Natural killer cell treated with Interleukin-12 subunit alpha and Interleukin-12 subunit beta and Interleukin-15 and Interleukin-18, amount 100 ng/mL, for 72 hours (primary cell): ENCODE data around the gene CHN2. TPM values are rescaled to one million over a fixed set of nuclear protein-coding genes. Genes with fewer than 3 reads are reported as not detected.
"Not testable (repeated sequence)": the region's sequence is repeated elsewhere in the genome, so short reads cannot be mapped to it uniquely, and the experiment has no call there.

ENCODE experiments used
- ATAC-seq, 2 donors: fragments of 150-1000 bp; cut with Tn5 transposase in 1 of 2; sonication (Bioruptor Pico), chemical (Tn5 transposase) in 1 of 2; 2 replicates each; pipeline ENCODE4 v1.10.0; 2021
- DNase-seq: peaks from one replicate; pipeline ENCODE4 v3.0.0; 2022; ENCODE audit warnings: low spot score
- H3K27ac Mint-ChIP-seq, 2 donors: 1 replicate in 1 of 2; 2 replicates in 1 of 2; pipeline ENCODE4 v1.8.0; 2022; ENCODE audit warnings: mixed read lengths in 2 of 2, mild to moderate bottlenecking in 1 of 2, moderate library complexity in 1 of 2
- H3K27me3 Mint-ChIP-seq, 2 donors: 1 replicate in 1 of 2; 2 replicates in 1 of 2; pipeline ENCODE4 v1.8.0; 2022; ENCODE audit warnings: mixed read lengths in 2 of 2
- H3K36me3 Mint-ChIP-seq: one replicate; pipeline ENCODE4 v1.8.0; 2022; ENCODE audit warnings: mixed read lengths
- H3K4me1 Mint-ChIP-seq, 2 donors: 1 replicate in 1 of 2; 2 replicates in 1 of 2; pipeline ENCODE4 v1.8.0; 2022; ENCODE audit warnings: low read depth in 2 of 2, mixed read lengths in 2 of 2, mild to moderate bottlenecking in 1 of 2
- H3K4me3 Mint-ChIP-seq: one replicate; pipeline ENCODE4 v1.8.0; 2022; ENCODE audit warnings: mixed read lengths
- H3K9me3 Mint-ChIP-seq: 2 replicates; pipeline ENCODE4 v1.8.0; 2022; ENCODE audit warnings: mixed read lengths
- total RNA-seq, 2 donors: library from RNA; stranded (reverse); gene quantifications; one replicate each; pipeline ENCODE4 v1.2.3, GENCODE V29; 2022

CHN2 gene
- total RNA-seq, 2 donors from 2014 or later = 0.70 to 2.1 TPM

DNA sequence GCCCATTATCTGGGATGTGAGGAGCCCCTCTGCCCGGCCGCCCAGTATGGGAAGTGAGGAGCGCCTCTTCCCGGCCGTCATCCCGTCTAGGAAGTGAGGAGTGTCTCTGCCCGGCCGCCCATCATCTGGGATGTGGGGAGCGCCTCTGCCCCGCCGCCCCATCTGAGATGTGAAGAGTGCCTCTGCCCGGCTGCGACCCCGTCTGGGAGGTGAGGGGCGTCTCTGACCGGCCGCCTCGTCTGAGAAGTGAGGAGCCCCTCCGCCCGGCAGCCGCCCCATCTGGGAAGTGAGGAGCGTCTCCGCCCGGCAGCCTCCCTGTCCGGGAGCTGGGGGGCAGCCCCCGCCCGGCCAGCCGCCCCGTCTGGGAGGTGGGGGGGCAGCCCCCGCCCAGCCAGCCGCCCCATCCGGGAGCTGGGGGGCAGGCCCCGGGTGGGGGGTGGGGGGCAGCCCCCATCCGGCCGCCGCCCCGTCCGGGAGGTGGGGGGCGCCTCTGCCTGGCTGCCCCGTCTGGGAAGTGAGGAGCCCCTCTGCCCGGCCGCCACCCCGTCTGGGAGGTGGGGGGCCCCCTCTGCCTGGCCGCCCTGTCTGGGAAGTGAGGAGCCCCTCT, 69.1 kb downstream of the CHN2 start:
- not testable (repeated sequence) for ATAC-seq, H3K9me3 Mint-ChIP-seq, H3K4me3 Mint-ChIP-seq, H3K27ac Mint-ChIP-seq, H3K27me3 Mint-ChIP-seq, H3K36me3 Mint-ChIP-seq, DNase-seq
- peaks cover 15 to 19% of the 10 kb centered on the region in 2 donors for H3K4me1 Mint-ChIP-seq

GRCh38 chr7:29265208-29265923, 70.8 kb downstream of the CHN2 start:
- peaks cover 10% of the 10 kb centered on the region for H3K36me3 Mint-ChIP-seq
- ATAC-seq (peak; percentile 75 to 77), DNase-seq (no peak)
- no peaks in the 10 kb centered on the region for H3K27me3 Mint-ChIP-seq
- H3K4me3 Mint-ChIP-seq = peak overlapping the region; percentile 8
- H3K4me1 Mint-ChIP-seq = peaks cover 17 to 20% of the 10 kb centered on the region in 2 donors
- no peak overlapping the region for H3K27ac Mint-ChIP-seq
- no peaks in the 10 kb centered on the region for H3K9me3 Mint-ChIP-seq

- Mint-ChIP-seq H3K27me3 (peaks cover 0 to 5% of the 10 kb centered on the region in 2 donors), H3K4me1 (peaks cover 44% of the 10 kb centered on the region in 2 donors), H3K9me3 (no peaks in the 10 kb centered on the region), H3K36me3 (peaks cover 9% of the 10 kb centered on the region), H3K27ac (no peak overlapping the region), H3K4me3 (no peak overlapping the region)
- no peak for DNase-seq
- no peak for ATAC-seq
Observed at GRCh38 chr7:29269935-29270334, 75.4 kb downstream of the CHN2 start.

- peak overlapping the region in 1 of 2 donors; percentile 38 for H3K27ac Mint-ChIP-seq
- H3K4me1 Mint-ChIP-seq = peaks cover 40 to 41% of the 10 kb centered on the region in 2 donors
- peaks cover 0 to 5% of the 10 kb centered on the region in 2 donors for H3K27me3 Mint-ChIP-seq
- H3K4me3 Mint-ChIP-seq = peak overlapping the region; percentile 10
- ATAC-seq (peak; percentile 84 to 92), DNase-seq (no peak)
- no peaks in the 10 kb centered on the region for H3K9me3 Mint-ChIP-seq
- peaks cover under 1% of the 10 kb centered on the region for H3K36me3 Mint-ChIP-seq
Observed at GRCh38 chr7:29270594-29271318, 76.2 kb downstream of the CHN2 start.

- H3K36me3 Mint-ChIP-seq = no peaks in the 10 kb centered on the region
- H3K27ac Mint-ChIP-seq = no peak overlapping the region
- H3K4me1 Mint-ChIP-seq = peaks cover 43 to 44% of the 10 kb centered on the region in 2 donors
- no peaks in the 10 kb centered on the region for H3K9me3 Mint-ChIP-seq
- peaks cover 0 to 5% of the 10 kb centered on the region in 2 donors for H3K27me3 Mint-ChIP-seq
- H3K4me3 Mint-ChIP-seq = peak overlapping the region; percentile 10
- ATAC-seq = no peak
- no peak for DNase-seq
Observed at GRCh38 chr7:29271319-29271658, 76.7 kb downstream of the CHN2 start.

- Mint-ChIP-seq H3K27me3 (peaks cover 0 to 5% of the 10 kb centered on the region in 2 donors), H3K9me3 (no peaks in the 10 kb centered on the region), H3K36me3 (no peaks in the 10 kb centered on the region), H3K27ac (no peak overlapping the region), H3K4me3 (peak overlapping the region; percentile 10), H3K4me1 (peaks cover 44 to 46% of the 10 kb centered on the region in 2 donors)
- ATAC-seq (no peak), DNase-seq (no peak)
Observed at GRCh38 chr7:29272057-29272456, 77.5 kb downstream of the CHN2 start.

- H3K4me3 Mint-ChIP-seq = no peak overlapping the region
- ATAC-seq = no peak
- no peaks in the 10 kb centered on the region for H3K36me3 Mint-ChIP-seq
- no peak for DNase-seq
- H3K27ac Mint-ChIP-seq = no peak overlapping the region
- H3K9me3 Mint-ChIP-seq = no peaks in the 10 kb centered on the region
- H3K27me3 Mint-ChIP-seq = peaks cover 2 to 7% of the 10 kb centered on the region in 2 donors
- H3K4me1 Mint-ChIP-seq = peaks cover 52 to 53% of the 10 kb centered on the region in 2 donors
Observed at GRCh38 chr7:29274146-29275017, 79.8 kb downstream of the CHN2 start.

GRCh38 chr7:29275018-29275318, 80.4 kb downstream of the CHN2 start:
- ATAC-seq (no peak), DNase-seq (no peak)
- no peak overlapping the region for H3K4me3 Mint-ChIP-seq
- peaks cover 6 to 12% of the 10 kb centered on the region in 2 donors for H3K27me3 Mint-ChIP-seq
- peaks cover 57 to 59% of the 10 kb centered on the region in 2 donors for H3K4me1 Mint-ChIP-seq
- no peak overlapping the region for H3K27ac Mint-ChIP-seq
- H3K36me3 Mint-ChIP-seq = no peaks in the 10 kb centered on the region
- H3K9me3 Mint-ChIP-seq = no peaks in the 10 kb centered on the region

DNA sequence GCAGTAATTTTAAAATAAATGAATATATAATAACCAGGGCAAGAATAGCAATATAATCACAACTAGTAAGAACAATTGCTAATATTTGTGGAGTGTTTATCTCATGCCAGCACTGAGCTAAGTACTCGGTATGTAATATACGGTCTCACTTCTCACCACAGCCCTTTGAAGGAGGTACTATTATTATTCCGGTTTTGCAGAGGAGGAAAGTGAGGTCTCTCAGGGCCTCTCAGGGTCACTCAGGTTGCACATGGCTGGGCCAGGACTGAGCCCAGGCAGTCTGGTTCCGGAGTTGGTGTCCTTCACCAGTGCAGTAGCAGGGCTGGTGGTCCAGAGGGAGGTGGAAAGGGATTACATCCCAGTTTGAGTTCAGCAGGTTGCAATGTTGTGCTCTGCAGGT, 80.9 kb downstream of the CHN2 start:
- H3K36me3 Mint-ChIP-seq = no peaks in the 10 kb centered on the region
- peaks cover 55 to 57% of the 10 kb centered on the region in 2 donors for H3K4me1 Mint-ChIP-seq
- ATAC-seq (no peak), DNase-seq (no peak)
- peaks cover 6 to 12% of the 10 kb centered on the region in 2 donors for H3K27me3 Mint-ChIP-seq
- H3K27ac Mint-ChIP-seq = no peak overlapping the region
- H3K9me3 Mint-ChIP-seq = no peaks in the 10 kb centered on the region
- H3K4me3 Mint-ChIP-seq = no peak overlapping the region

DNA sequence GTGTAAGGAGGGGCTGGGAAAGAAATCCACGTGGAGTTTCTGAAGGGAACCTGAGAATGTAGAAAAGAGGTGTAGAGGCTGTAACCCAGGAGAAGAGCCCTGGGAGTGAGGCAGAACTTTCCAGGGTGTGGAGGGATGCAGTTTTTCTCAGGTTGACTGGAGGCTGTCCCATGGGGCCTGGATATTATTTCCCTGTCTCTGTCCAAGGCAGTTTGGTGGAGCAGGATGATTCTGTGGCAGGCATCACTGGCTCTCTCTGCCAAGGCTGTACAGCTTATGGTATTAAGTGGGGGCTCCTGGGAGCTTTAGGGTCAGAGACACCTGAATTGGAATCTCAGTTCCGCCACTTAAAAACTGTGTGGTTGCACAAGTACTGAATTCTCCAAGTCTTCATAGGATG, 81.6 kb downstream of the CHN2 start:
- Mint-ChIP-seq H3K9me3 (no peaks in the 10 kb centered on the region), H3K4me1 (peaks cover 48 to 50% of the 10 kb centered on the region in 2 donors), H3K27me3 (peaks cover 6 to 14% of the 10 kb centered on the region in 2 donors), H3K4me3 (no peak overlapping the region), H3K27ac (no peak overlapping the region), H3K36me3 (no peaks in the 10 kb centered on the region)
- ATAC-seq (no peak), DNase-seq (no peak)

DNA sequence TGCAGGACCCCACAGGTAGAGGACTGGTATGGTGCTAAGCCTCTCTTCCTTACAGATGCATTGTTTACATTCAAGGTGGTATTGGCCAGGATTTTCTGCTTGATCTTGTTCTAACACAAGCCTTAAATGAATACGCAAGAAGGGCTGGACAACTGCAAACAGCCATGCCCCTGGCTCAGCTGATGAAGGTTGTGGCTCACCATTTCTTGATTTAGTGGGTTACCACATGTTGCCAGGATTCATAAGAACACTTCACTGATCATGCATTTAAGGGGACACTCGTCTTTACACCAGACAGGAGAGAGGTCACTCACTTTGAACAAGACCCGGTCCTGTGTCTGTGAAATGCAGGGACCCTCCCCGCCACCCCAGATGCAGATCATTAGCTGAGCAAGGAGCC, 82.2 kb downstream of the CHN2 start:
- Mint-ChIP-seq H3K27me3 (peaks cover 6 to 16% of the 10 kb centered on the region in 2 donors), H3K27ac (no peak overlapping the region), H3K36me3 (no peaks in the 10 kb centered on the region), H3K4me3 (no peak overlapping the region), H3K9me3 (no peaks in the 10 kb centered on the region), H3K4me1 (peaks cover 44% of the 10 kb centered on the region in 2 donors)
- no peak for DNase-seq
- ATAC-seq = no peak

- ATAC-seq (peak; percentile 60 to 87), DNase-seq (no peak)
- Mint-ChIP-seq H3K27ac (no peak overlapping the region), H3K27me3 (peaks cover 10 to 20% of the 10 kb centered on the region in 2 donors), H3K36me3 (no peaks in the 10 kb centered on the region), H3K4me3 (no peak overlapping the region), H3K4me1 (peaks cover 38 to 42% of the 10 kb centered on the region in 2 donors), H3K9me3 (no peaks in the 10 kb centered on the region)
Observed at GRCh38 chr7:29277436-29278215, 83.1 kb downstream of the CHN2 start.
